ENCODE data around the gene FCER1G.
"Not testable (repeated sequence)": the region's sequence is repeated elsewhere in the genome, so short reads cannot be mapped to it uniquely, and the experiment has no call there.

GRCh38 chr1:161250100-161250499 lies 35.0 kb downstream of the FCER1G start:
- not testable (repeated sequence) for TF ChIP-seq CTCF (IDR thresholded peaks at IDR 0.05; ENCODE audit: extremely low read depth in 1 of 2, insufficient read depth in 1 of 2, low read depth in 1 of 2, low read length in 2 of 2); EZH2 (IDR thresholded peaks at IDR 0.05; ENCODE audit: borderline replicate concordance, low read depth, low read length, severe bottlenecking); POLR2AphosphoS5 (IDR thresholded peaks at IDR 0.05; ENCODE audit: insufficient read depth, low read depth, low read length); POLR2A (IDR thresholded peaks at IDR 0.05; ENCODE audit: low read depth, low read length); MYC (IDR thresholded peaks at IDR 0.05; ENCODE audit: low read depth, low read length); GATA2 (IDR thresholded peaks at IDR 0.05; ENCODE audit: insufficient read depth, insufficient read length, low read depth, low read length)

All from endothelial cell of umbilical vein (primary cell).